HG03354 (cell line): ENCODE data around the gene TMEM30A.

Source experiments
- ATAC-seq: cut with Tn5 transposase; IDR thresholded peaks from one replicate; pipeline ENCODE4 v1.9.1; 2021; ENCODE audit warnings: mild to moderate bottlenecking; ENCODE audit not compliant: unreplicated experiment, poor library complexity, severe bottlenecking

The TMEM30A gene

DNA sequence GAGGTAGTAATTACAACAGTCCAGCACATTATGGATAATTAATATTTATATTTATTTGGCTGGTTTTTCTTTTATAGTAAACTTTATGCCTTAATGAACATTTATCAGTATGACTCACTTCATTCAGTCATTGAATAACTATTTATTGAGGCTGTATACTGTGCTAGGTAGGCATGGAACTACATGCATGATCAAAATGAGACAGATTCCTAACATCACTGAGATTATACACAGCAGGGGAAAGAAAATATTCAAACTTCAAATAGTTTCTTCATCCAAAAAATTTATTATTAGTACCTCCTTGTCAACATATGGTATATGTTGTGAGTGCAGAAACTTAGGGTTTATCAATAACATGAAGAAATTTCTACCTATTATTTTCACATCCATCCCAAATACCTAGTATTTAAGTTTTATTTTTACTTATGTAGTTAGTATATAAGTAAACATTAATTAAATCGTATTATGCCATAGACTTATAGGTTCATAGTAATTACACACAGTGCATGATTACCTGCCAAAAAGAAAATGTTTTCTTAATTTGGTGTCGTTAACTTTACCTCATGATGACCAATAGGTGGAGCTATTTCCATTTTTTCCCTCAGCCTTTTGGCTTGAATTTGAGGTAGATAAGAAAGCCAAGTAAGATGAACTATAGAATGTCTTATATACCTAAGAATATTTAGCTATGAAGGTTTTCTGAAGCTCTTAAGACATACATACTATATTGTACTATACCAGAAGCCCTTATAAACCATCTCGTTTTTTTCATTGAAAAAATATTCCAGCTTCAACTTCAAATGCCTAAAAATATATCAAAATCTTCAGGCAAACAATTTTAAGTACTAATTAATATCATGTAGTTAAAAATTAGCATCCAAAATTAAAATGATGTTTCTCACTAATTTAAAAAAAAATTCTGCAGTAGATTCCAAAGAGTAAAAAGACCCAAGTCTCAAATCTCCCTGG is 12.5 kb upstream of the TMEM30A start:
- ATAC-seq: peak; percentile 87

DNA sequence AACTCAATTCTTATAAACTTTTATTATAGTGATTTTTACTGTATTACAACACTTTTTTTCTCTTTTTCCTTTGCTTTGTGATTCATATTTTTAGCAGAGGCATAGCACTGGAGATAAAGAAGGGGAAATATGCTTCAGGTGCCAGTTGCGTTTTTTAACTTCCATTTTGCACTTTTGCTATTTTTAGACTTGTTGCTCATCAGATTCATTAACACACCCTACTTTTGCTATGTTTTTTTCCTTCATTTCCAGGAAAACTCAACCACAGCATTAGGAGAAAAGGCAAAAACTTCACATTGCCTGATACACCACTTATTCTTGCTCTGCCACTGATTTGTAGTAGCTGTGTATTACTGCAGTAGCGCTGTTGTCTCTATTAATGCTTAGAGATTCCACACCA is 8.0 kb upstream of the TMEM30A start:
- no peak for ATAC-seq

DNA sequence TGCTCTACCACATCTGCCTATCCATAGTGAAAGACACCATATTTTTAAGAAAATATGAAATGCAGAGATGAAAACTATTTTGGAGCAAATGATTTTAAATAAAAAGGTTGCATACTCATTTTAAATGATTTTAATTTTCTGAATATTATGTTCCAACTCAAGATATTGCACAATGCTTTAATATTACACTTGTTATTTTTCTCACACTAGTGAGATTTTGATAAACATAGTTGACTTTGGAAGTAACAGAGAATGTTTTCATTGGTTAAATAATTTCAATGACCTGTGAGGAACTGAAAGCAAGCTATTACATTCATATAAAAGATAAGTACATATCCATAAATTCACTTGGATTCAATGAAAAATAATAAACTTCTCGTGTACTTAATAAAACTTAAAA is 7.2 kb upstream of the TMEM30A start:
- ATAC-seq: no peak

DNA sequence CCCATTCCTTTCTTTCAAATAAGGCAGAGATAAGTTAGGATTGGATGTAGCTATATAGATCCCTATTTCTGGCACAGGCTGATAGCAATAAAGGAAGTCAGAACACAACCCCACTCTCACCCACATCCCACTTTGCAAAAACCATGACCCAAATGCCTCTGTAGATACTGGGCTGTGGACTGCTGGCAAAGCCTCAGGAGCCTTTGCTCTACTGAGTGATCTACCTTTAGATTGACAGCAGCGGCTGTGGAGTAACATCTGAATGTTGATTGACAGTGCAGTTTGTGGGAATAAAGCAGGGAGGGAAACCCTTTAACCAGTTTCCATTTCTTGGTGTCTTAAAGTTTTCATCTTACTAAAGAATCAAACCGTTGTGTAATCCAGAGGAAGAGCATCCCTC is 6.7 kb upstream of the TMEM30A start:
- ATAC-seq: no peak

DNA sequence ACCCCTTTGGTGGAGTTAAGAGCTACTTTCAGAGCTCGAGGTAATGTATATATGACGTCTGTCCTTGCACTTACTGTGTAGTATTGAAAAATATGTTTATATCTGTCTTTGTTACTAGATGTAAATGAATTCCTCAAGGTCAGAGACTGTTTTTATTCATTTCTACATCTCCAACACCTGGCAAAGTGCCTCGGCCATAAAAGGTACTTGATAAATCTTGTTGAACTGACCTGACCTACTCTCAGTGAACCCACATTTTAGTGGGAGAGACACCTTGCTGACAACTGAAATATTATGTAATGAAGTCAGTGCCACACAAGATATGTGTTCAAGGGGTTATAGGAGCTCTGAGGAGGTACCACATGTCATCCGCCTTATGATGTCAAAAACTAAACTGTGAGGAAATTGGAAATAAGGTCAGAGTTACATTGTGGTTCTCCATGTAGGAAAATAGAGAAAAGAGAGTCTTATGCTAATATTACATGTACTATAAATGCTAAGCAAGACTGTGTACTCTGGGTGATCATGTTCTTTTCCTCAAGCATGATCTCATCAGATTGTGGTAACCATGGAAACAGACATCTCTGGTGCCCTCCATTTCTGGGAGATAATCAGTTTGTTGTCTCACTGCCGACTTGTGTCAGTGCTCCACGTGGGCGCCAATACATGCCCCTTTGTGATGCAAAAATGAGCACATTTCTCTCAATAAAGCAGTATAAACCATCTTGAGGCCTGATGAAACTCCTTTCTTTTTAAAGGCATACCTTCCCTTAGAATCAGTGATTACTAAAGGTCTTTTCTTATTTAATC is 5.7 kb upstream of the TMEM30A start:
- no peak for ATAC-seq

DNA sequence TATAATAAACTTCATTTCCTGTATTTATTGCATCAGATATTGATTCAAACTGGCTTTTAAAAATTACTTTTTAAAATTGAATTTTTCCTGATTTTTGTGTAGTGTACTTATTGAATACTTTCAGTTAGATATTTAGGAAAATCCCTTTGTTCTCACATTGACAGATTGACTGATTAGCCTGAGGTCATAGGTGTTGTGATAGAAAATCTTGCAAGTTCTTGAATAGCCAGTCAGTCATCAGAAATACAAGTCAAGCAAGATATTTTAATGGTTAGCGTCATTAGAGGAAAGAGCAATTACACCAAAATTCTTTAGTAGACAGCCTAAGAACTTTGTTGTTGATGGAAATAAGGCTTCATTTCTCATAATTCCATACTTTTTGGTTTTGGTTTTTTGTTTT is 3.4 kb upstream of the TMEM30A start:
- no peak for ATAC-seq

DNA sequence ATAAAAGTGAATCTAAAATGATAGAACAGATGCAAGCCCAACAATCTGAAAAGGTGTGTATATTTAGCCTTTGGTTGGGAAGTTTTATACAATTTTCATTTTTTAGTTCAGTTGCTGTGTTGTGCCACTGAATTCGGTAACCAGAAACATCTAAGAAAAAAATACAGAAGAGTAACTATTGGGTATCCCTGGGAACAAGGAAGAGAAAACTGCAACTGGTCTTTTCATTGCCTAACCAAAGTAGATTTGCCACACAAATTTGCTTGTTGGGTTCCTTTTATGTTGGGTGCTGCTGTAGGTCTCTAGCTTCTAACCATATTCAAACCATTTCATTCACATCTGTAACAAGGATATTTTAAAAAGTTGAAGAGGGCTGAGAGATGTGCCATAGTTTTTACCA is 2.8 kb upstream of the TMEM30A start:
- no peak for ATAC-seq

DNA sequence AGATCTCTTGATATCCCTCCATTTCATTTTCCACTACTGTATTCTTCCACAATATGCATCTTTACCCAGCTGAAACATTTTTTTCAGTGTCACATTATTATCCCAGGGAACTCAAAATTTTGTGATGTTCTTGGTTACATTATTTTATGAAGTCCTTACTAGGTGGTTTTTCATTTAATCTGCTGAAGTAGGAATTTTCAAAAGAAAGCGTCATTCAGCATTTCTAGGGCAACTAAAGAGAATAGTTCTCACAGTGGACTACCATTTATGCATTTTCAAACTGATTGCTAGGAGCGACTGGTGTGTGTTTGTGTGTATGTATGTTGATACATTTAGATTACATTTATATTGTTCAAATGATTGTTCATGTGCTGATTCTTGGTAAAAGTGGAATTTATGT is 2.4 kb upstream of the TMEM30A start:
- no peak for ATAC-seq

DNA sequence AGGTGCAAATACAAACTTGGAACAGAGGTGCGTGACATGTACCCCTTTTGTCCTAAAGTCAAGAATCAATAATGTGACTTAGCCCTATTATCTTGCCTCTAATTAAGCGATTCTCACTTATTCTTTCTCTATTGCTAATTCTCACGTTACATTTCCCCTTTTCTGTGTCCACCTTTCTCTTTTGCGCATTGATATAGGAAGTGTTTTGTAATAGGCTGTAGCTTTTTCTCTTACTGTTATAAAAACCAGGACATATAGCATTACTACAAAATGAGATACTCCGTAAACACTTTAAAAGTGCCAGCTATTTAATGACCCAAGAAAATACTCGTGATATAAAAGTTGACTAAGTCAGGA is 669 bp upstream of the TMEM30A start:
- ATAC-seq: peak; percentile 3

DNA sequence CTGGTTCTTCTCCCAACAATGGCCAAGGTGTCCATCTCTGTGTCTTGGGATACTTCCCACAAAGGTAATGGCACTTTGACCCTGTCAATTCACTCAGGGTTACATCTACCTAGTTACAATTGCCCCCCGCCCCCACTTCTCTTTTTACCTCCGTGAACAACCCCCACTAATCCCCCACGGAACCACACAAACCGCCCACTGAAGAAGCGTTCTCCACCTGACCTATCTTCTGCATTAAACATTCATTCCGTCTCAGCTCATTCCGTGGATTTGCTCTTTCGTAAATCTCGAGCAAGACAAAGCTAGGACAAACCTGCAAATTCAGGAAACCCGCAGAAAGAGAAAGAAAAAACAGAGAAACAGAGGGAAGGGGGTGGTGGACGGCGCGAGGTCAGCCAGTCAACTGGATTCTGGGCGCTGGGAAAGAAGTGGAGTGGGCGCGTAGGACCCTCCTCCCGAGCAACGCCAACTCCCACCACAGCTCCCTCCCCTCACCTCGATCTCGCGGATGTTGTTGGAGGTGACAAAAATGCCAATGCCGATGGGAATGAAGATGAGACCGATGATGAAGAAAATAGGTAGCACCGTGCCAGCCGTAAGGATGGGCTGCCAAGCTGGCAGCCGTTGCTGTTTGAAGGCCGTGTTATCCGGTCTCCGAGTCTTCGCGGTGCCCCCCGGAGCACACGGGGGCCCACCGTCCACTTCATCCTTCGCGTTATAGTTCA is 523 bp downstream of the TMEM30A start:
- ATAC-seq: peak; percentile 12

DNA sequence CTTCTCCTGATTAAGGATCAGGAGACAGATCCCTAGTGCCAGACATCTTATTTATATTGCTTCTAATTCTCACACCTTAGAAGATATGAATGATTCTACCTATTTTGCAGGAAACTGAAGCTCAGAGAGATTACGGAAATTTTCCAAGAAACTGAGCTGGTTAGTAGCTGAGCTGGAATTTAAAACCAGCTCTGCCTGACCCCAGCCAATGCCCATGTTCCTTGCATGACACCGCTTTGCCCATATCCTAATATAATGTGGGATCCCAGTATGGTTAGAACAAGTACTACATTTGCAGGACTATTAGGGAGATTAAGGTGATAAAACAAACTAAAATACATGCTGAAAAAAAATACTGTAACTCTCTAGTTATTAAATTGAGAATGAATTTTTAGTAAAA is 1.9 kb downstream of the TMEM30A start:
- ATAC-seq: no peak

DNA sequence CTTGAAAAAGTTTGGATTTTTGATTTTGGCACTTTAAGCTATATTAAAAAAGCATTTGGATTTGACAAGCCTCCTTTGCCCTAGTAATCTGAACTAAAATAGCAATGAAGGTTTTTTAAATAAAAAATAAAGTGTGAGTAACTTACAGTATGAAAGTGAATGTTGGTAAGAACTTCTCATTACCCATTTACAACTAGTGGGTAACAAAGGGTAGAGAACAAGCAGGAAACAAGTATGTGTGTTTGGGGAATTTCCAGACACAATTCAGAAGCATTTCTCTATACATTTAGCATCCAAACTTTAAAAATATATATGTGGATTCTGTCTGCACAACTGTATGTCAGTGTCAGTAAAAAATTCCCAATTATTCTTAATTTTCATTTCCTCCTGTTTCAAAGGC is 2.9 kb downstream of the TMEM30A start:
- no peak for ATAC-seq

DNA sequence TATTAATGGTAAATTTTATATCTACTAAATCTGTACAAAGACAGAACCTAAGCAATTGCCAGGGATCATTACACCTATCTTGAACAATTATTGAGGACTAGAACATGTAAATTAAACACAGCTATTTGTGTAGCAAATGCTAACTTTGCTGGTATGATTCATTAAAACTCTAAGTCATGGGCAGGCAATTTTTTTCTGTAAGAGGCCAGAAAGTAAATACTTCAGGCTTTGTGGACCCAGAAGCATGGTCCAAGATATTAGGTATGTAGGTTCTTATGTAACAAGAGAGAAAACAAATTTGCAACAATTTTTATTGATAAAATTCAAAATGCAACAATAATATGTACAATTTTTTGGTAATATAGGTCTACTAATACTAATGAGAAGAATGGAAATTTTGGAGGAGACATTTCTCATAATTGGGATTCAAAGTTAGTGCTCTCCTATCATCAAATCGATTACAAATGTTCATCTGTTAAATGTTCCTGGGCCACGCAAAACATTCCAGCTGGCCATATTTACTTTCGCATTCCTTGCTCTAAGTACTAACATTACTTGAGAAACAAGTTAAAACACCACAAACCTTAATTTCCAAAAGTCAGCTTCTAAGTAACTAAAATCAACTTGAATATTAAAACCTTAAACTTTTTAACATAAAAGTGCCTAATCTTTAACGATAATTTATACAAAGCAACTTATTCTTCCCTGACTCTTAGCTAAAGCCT is 4.3 kb downstream of the TMEM30A start:
- no peak for ATAC-seq

DNA sequence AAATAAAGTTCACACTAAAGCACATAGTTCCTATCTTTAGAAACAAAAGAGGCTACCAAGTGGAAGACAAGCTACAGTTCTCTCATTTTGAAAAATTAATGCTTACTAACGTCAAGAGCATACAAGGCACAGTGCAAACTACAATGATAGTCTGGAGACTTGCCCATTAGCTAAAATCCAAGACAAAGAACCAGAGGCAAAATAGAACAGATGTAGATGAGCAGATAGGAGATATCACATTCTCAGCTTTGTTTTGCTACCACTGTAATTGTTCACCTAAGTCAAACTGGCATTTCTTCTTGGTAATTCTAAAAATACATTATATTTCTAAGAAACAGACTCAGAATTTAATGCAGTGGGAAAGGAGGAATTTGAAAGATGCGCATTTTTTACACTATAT is 5.2 kb downstream of the TMEM30A start:
- no peak for ATAC-seq

DNA sequence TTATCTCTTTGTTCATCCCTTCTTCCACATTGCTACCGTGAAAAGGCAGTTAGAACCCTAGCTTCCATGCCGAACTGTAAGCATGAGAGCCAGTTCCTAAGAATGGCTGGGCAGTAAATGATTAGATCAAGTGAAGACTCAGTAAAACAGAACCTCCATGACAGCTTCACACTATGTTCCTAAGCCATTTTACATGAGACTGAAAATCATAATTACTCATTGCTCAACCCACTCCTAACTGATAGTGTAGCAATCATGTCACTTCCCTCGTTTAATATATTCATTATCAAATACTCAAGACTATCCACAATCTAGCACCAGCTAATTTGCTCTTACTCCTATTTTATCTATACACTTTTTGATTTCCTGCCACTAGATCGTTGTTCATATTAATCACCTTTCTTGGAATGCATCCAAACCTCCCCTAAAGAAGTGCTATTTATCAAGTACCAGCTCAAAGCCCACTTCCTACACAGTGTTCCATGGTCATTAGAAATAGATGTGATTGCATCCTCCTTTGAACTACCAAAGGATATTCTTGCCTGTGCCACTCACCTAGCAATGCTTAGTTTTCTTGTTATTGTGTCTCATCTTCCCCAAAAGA is 6.0 kb downstream of the TMEM30A start:
- no peak for ATAC-seq

DNA sequence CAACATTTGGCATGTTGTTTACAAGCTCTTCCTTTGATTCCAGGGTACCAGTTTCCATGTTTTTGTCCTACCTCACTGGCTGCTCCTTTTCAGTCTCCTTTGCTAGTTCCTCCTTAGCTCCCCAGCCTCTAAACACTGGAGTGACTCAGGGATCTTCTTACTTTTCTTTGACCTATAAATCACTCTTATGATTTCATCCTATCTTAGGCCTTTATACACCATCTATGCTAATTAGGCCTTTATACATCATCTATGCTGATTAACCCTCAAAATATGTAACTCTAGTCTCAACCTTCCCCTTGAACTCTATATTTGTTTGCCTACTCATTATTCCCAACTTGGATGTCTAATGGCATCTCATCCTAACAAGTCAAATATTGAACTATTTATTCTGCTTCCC is 9.5 kb downstream of the TMEM30A start:
- ATAC-seq: no peak

DNA sequence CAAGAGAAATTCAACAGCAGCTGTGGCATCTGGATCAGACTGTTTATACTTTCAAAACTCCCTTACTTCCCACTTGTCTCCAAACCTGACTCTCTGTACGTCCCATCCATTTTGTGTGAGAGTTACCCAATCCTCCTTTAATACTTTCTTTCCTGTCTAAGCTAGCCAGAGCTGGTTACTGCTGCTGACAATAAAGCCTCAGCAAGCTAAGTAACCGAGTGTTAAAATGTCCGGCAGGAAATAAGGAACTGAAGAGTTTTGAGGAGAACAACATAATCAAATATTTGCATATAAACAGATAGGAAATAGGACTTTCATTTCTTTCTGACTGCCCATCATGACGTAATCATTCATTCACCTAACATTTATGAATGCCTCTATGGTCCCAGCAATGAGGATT is 11.6 kb downstream of the TMEM30A start:
- no peak for ATAC-seq

DNA sequence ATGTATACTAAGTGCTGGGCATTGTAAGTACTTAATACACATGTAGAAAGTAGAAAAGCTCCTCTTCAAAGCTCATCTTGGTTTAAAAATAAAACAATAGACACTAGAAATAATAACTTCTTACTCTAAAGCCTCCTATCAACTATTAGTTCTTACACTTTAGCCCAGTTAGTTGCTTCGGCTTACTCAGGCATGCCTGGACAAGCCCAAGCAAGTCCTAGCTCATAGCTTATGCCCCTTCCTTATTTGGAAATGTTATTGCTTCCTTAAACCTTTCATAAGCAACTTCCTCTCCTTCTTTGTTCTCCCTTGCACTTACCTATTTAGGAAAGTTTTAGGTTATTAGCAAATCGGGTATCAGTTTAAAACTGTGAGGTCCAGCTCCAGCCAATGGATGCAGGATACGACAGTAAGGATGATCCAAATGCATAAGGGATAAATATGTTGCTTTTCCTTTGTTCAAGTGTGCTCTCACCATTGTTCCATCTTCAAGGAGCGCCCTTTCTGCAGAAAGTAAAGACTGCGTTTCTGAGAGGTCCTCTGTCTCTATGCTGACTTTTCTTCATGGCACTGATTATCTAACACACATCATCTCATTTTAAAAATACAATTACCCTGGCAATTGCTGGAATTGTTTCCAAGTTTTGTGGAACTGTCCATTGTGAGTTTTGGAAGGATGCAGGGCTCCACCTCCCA is 12.3 kb downstream of the TMEM30A start:
- no peak for ATAC-seq

DNA sequence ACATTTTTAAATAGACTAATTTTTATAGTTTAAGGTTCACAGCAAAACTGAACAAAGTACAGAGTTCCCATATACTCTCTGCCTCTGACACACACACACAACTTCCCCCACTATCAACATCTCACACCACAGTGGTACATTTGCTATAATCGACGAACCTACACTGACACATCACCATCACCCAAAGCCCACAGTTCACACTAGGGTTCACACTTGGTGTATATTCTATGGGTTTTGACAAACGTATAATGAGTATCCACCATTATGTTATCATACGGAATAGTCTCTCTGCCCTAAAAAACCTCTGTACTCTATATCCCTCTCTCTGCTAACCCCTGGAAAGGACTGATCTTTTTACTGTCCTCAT is 15.6 kb downstream of the TMEM30A start:
- ATAC-seq: no peak
